H9 (cell line): ENCODE results near the gene PLAC8. TPM values are rescaled to one million over a fixed set of nuclear protein-coding genes. Genes with fewer than 3 reads are reported as not detected.

Experiments
- DNase-seq: peaks from one replicate; pipeline ENCODE4 v3.0.0-alpha.2; 2017
- H2AFZ ChIP-seq: one replicate; pipeline ENCODE4 v1.6.1; 2013; ENCODE audit warnings: mild to moderate bottlenecking, low read length, control low read depth, moderate library complexity
- H2AK5ac ChIP-seq: 2 replicates; pipeline ENCODE4 v1.6.1; 2013; ENCODE audit warnings: low read length, control low read depth, mixed read lengths; ENCODE audit not compliant: insufficient read length
- H2BK120ac ChIP-seq: one replicate; pipeline ENCODE4 v1.6.1; 2013; ENCODE audit warnings: low read depth, mild to moderate bottlenecking, low read length, control low read depth, inconsistent platforms; ENCODE audit not compliant: poor library complexity, severe bottlenecking
- H2BK12ac ChIP-seq: 2 replicates; pipeline ENCODE4 v1.6.1; 2013; ENCODE audit warnings: low read length, control low read depth, mixed read lengths, low read depth; ENCODE audit not compliant: insufficient read length
- H2BK15ac ChIP-seq: 2 replicates; pipeline ENCODE4 v1.6.1; 2013; ENCODE audit warnings: low read depth, low read length, control low read depth
- H2BK20ac ChIP-seq: one replicate; pipeline ENCODE4 v1.6.1; 2013; ENCODE audit warnings: low read depth, mild to moderate bottlenecking, low read length, control low read depth, inconsistent platforms; ENCODE audit not compliant: poor library complexity, severe bottlenecking
- H2BK5ac ChIP-seq: 2 replicates; pipeline ENCODE4 v1.6.1; 2013; ENCODE audit warnings: low read length, control low read depth, mixed read lengths; ENCODE audit not compliant: insufficient read length
- H3K14ac ChIP-seq: 2 replicates; pipeline ENCODE4 v1.6.1; 2013; ENCODE audit warnings: low read length, control low read depth; ENCODE audit not compliant: insufficient read depth
- H3K18ac ChIP-seq: 2 replicates; pipeline ENCODE4 v1.6.1; 2013; ENCODE audit warnings: low read depth, mild to moderate bottlenecking, mixed read lengths, low read length, control low read depth; ENCODE audit not compliant: insufficient read length
- H3K23ac ChIP-seq: 2 replicates; pipeline ENCODE4 v1.6.1; 2013; ENCODE audit warnings: low read length, control low read depth, mixed read lengths, low read depth; ENCODE audit not compliant: insufficient read length
- H3K23me2 ChIP-seq: 2 replicates; pipeline ENCODE4 v1.6.1; 2013; ENCODE audit warnings: low read depth, mild to moderate bottlenecking, mixed read lengths, low read length, control low read depth; ENCODE audit not compliant: insufficient read length, poor library complexity, severe bottlenecking
- H3K27ac ChIP-seq: 2 replicates; pipeline ENCODE4 v1.5.1; 2013; ENCODE audit warnings: low read length, control low read depth, mixed read lengths, low read depth; ENCODE audit not compliant: insufficient read length
- H3K27me3 ChIP-seq: 2 replicates; pipeline ENCODE4 v1.6.1; 2013; ENCODE audit warnings: low read length, control low read depth, inconsistent platforms; ENCODE audit not compliant: insufficient read depth
- H3K4ac ChIP-seq: 2 replicates; pipeline ENCODE4 v1.6.1; 2013; ENCODE audit warnings: low read depth, mild to moderate bottlenecking, control low read depth, inconsistent platforms, low read length, moderate library complexity
- H3K4me1 ChIP-seq: 2 replicates; pipeline ENCODE4 v1.6.1; 2013; ENCODE audit warnings: low read length, control low read depth, inconsistent platforms; ENCODE audit not compliant: insufficient read depth
- H3K4me2 ChIP-seq: 2 replicates; pipeline ENCODE4 v1.6.1; 2013; ENCODE audit warnings: low read length, control low read depth, mixed read lengths; ENCODE audit not compliant: insufficient read length, insufficient read depth
- H3K56ac ChIP-seq: 2 replicates; pipeline ENCODE4 v1.6.1; 2013; ENCODE audit warnings: low read depth, mild to moderate bottlenecking, mixed read lengths, low read length, control low read depth; ENCODE audit not compliant: insufficient read length
- H3K79me1 ChIP-seq: 2 replicates; pipeline ENCODE4 v1.6.1; 2013; ENCODE audit warnings: low read depth, mild to moderate bottlenecking, moderate library complexity, low read length, control low read depth, inconsistent platforms; ENCODE audit not compliant: insufficient read depth, poor library complexity, severe bottlenecking
- H3K79me2 ChIP-seq: 2 replicates; pipeline ENCODE4 v1.6.1; 2013; ENCODE audit warnings: low read length, control low read depth, inconsistent platforms; ENCODE audit not compliant: insufficient read depth
- H3K9ac ChIP-seq: 2 replicates; pipeline ENCODE4 v1.6.1; 2013; ENCODE audit warnings: low read length, control low read depth, mixed read lengths; ENCODE audit not compliant: insufficient read length; ENCODE audit errors: extremely low read depth
- H3K9me3 ChIP-seq: one replicate; pipeline ENCODE4 v1.6.1; 2013; ENCODE audit warnings: low read depth, low read length, inconsistent platforms; ENCODE audit not compliant: control insufficient read depth
- H3T11ph ChIP-seq: one replicate; pipeline ENCODE4 v1.6.1; 2013; ENCODE audit warnings: mild to moderate bottlenecking, low read length, control low read depth, inconsistent platforms
- H4K20me1 ChIP-seq: one replicate; pipeline ENCODE4 v1.6.1; 2013; ENCODE audit not compliant: control insufficient read depth, insufficient read length, insufficient read depth
- H4K5ac ChIP-seq: 2 replicates; pipeline ENCODE4 v1.6.1; 2013; ENCODE audit warnings: low read depth, mild to moderate bottlenecking, mixed read lengths, low read length, control low read depth; ENCODE audit not compliant: insufficient read length
- H4K8ac ChIP-seq: replicated peaks from 2 replicates; pipeline ENCODE4 v1.6.1; 2013; ENCODE audit warnings: low read length, control low read depth, mixed read lengths, low read depth; ENCODE audit not compliant: insufficient read length
- H4K91ac ChIP-seq: 2 replicates; pipeline ENCODE4 v1.6.1; 2013; ENCODE audit warnings: low read depth, mild to moderate bottlenecking, moderate library complexity, mixed read lengths, low read length, control low read depth; ENCODE audit not compliant: insufficient read length
- H3K27ac Mint-ChIP-seq, 3 experiments: 2 replicates in 2 of 3; 3 replicates in 1 of 3; pipeline ENCODE4 v1.8.0; 2020 to 2021; ENCODE audit warnings: mixed read lengths in 3 of 3, mild to moderate bottlenecking in 1 of 3, moderate library complexity in 1 of 3
- H3K27me3 Mint-ChIP-seq: 2 replicates; pipeline ENCODE4 v1.8.0; 2021; ENCODE audit warnings: low read depth, mild to moderate bottlenecking, moderate library complexity, mixed read lengths
- H3K36me3 Mint-ChIP-seq, 3 experiments: 2 replicates in 2 of 3; 3 replicates in 1 of 3; pipeline ENCODE4 v1.8.0; 2020 to 2021; ENCODE audit warnings: low read depth in 3 of 3, mixed read lengths in 3 of 3; ENCODE audit not compliant: insufficient read depth in 1 of 3
- H3K4me1 Mint-ChIP-seq, 2 experiments: 2 replicates each; pipeline ENCODE4 v1.8.0; 2020; ENCODE audit warnings: mixed read lengths in 2 of 2
- H3K4me3 Mint-ChIP-seq, 2 experiments: 2 replicates in 1 of 2; 3 replicates in 1 of 2; pipeline ENCODE4 v1.8.0; 2020 to 2021; ENCODE audit warnings: mild to moderate bottlenecking in 2 of 2, mixed read lengths in 2 of 2, moderate library complexity in 1 of 2
- H3K9me3 Mint-ChIP-seq, 2 experiments: 2 replicates in 1 of 2; 3 replicates in 1 of 2; pipeline ENCODE4 v1.8.0; 2020; ENCODE audit warnings: mild to moderate bottlenecking in 2 of 2, mixed read lengths in 2 of 2, moderate library complexity in 1 of 2
- CTCF ChIP-seq: fragments of 200-600 bp; sonication (generic); conservative IDR thresholded peaks from 3 replicates; pipeline ENCODE4 v1.8.0; 2021; ENCODE audit warnings: antibody characterized with exemption, mild to moderate bottlenecking
- WGBS: extraction: QIAGEN DNeasy Blood & Tissue Kit; methylation state at CpG from one replicate; pipeline ENCODE4 v1.1.7; 2013; ENCODE audit warnings: missing lambda C conversion rate, low lambda C conversion rate, mixed read lengths; ENCODE audit not compliant: insufficient read length; ENCODE audit errors: extremely low coverage; 5-methylcytosine and 5-hydroxymethylcytosine counted together
- total RNA-seq: library from RNA; stranded (reverse); gene quantifications from 2 replicates; pipeline ENCODE4 v1.2.1, GENCODE V29; 2021

The PLAC8 gene
- total RNA-seq, 1 experiment from 2014 or later, result 1.6 TPM

- H3K79me2 ChIP-seq, result no peaks in the 10 kb centered on the region
- H3K56ac ChIP-seq, result no peak overlapping the region
- DNase-seq, result no peak
- no peak overlapping the region for H2BK5ac ChIP-seq
- no peak overlapping the region for H3T11ph ChIP-seq
- H3K23me2 ChIP-seq, result no peaks in the 10 kb centered on the region
- no peak overlapping the region for H2AFZ ChIP-seq
- no CpG with 5 or more reads among the region's 11 CpGs for WGBS
- no peak overlapping the region for H3K4me2 ChIP-seq
- H3K4me1 ChIP-seq, result no peaks in the 10 kb centered on the region
- no peaks in the 10 kb centered on the region for H3K9me3 ChIP-seq
- no peaks in the 10 kb centered on the region for H3K79me1 ChIP-seq
- no peaks in the 10 kb centered on the region; the same call in none of the 2 replicates for H3K27me3 Mint-ChIP-seq
- H3K18ac ChIP-seq, result no peak overlapping the region
- H2BK20ac ChIP-seq, result no peak overlapping the region
- H2AK5ac ChIP-seq, result no peak overlapping the region
- TF ChIP-seq CTCF, result no peak
- H3K36me3 Mint-ChIP-seq, result no peaks in the 10 kb centered on the region
- H4K8ac ChIP-seq, result no peak overlapping the region
- no peak overlapping the region for H2BK12ac ChIP-seq
- H3K14ac ChIP-seq, result no peak overlapping the region
- H3K27me3 ChIP-seq, result no peaks in the 10 kb centered on the region
- H3K4ac ChIP-seq, result no peak overlapping the region
- no peaks in the 10 kb centered on the region for H4K20me1 ChIP-seq
- no peak overlapping the region for H3K27ac Mint-ChIP-seq
- H4K91ac ChIP-seq, result no peak overlapping the region
- no peak overlapping the region for H3K4me3 Mint-ChIP-seq
- H4K5ac ChIP-seq, result no peak overlapping the region
- no peaks in the 10 kb centered on the region for H3K9me3 Mint-ChIP-seq
- no peak overlapping the region for H3K9ac ChIP-seq
- H3K23ac ChIP-seq, result no peak overlapping the region
- H2BK15ac ChIP-seq, result no peak overlapping the region
- H3K4me1 Mint-ChIP-seq, result peaks cover 4 to 11% of the 10 kb centered on the region in 2 experiments; a peak in 3 of 4 replicates
- no peak overlapping the region for H3K27ac ChIP-seq
- no peak overlapping the region for H2BK120ac ChIP-seq
These were observed 35.5 kb upstream of the PLAC8 start for GRCh38 chr4:83149865-83150652.
